HG02981 (cell line): ENCODE measurements around the gene C2orf92.

Experiments
- ATAC-seq: cut with Tn5 transposase; IDR thresholded peaks from one replicate; pipeline ENCODE4 v1.9.1; 2021; ENCODE audit warnings: mild to moderate bottlenecking, moderate library complexity; ENCODE audit not compliant: unreplicated experiment

The C2orf92 gene

DNA sequence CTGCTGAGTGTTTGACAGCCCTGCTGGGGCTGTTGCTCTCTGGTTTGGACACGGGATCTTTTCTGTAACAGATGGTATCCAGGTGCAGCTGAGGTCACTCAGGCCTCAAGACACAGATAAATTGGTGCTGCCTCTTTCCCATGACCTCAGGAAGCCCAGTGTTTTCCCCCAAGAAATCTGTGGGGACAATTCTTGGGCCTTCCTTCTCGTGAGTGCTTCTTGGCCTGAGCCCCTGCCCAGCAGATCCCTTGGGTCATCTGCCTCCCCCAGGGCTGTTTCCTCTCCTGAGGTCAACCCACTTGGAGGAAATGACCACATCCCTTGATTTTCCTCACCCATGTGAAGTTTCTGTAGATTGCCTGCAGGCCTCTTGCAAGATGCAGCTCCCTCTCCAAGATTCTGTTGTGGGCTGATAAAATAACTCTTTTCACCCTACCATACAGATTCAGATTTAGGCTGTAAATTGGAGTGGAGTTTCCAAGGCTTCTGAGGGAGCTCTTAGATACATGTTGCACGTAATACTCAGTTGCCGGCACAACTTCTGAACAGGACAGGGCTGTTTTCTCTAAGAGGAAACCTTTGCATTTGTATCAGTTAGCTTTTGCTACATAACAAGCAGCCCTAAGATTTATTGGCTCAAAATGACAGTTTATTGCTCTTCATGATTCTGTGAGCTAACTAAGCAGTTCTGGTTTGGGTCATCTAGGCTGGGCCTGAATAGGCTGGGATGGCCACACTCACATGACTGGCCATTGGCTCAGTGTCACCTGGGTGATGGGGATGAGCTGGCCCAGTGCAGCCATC is 57.0 kb downstream of the C2orf92 start:
- no peak for ATAC-seq

DNA sequence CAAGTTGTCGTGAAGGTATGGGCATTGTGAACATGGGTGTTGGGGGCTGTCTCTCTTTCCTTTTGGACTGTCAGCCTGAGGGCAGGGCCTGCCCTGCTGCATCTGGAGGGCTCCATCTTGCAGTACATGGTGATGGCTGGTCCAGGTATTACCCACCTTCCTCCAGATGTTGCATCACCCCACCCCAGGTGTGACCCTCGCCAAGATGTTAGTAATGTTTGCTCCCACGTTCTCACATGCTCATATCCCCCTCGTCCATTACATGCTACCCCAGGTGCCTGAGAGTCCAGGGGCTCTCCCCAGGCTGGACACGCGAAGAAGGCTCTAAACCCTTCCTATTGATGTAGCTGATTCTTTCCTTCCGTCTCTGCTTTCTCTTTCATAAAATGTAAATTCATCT is 57.8 kb downstream of the C2orf92 start:
- ATAC-seq, result no peak

DNA sequence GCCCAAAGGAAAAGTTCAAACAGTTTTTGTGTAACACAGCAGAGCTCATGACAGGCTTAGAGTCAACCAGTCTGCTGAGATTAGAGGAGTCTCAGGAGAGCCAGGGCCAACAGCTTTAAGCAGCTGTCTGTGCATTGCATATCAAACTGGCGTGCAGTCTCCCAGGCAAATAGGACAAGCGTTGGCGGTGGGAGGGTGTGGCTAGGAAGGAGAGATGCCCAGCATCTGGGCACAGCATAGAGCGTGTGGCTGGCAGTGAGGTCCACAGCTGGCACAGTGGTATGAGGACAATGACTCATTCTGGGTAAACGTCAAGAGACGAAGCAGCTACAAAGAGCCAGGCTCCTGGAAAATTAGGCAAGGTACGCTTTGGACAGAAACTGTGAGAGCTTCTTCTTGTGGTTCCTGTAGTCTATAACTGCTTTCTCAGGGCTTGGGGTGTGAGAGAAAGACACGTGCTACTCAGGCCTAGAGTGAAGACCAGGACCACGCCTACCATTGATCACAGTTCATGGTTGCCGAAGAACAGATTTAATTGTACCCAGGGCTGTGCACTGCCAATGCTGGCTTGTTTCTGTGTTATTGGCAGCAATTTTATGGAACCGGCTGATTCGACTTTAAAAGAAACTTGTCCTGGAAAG is 58.7 kb downstream of the C2orf92 start:
- ATAC-seq, result no peak

DNA sequence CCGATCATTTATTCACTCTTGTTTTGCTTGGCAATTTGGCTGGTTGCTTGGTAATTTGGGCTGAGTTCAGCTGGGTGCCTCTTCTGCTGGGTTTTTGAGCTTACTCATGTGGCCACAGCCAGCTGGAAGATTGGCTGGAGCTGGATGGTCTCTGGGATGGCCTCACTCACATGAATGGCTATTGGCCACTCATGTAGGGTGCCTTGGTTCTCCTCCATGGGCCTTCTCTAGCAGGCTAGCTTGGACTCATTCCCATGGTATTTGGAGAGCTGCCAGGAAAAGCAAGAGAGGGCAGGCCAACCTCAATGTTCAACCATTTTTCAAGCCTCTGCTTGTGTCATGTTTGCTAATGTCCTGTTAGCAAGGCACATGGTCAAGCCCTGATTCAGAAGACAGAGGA is 60.7 kb downstream of the C2orf92 start:
- no peak for ATAC-seq

DNA sequence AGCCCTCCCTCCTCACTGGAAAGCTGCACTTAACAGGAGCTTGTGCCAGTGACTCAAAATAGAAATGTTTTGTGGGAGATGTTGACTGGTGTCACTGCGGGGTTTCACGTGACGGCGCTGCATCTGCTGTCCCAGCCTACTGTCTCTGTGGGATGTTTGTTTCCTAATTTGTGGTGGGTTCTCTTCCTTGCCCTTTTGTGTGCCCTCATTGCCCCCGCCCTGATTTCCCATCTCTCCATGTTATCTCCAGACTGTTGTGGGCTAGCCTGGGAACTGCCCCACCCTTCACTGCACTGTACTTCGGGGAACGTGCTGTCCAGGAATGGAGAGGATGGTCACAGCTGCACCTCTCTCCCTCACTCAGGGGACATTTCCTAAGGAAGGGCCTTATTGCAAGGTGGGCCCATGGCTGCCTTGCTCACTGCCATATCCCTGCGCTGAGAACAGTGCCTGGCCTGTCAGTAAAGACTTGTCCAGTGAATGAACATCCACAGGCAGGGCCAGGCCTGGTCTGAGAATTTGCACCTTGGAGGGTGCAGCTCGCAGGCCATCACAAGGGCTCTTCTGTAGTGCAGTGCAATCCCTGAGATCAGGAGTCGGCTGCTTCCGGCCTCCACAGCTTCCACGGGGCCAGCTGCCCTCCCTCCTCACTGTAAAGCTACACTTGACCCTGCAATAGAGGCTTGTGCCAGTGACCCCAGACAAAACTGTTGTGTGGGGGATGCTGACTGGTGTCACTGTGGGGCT is 61.9 kb downstream of the C2orf92 start:
- no peak for ATAC-seq

DNA sequence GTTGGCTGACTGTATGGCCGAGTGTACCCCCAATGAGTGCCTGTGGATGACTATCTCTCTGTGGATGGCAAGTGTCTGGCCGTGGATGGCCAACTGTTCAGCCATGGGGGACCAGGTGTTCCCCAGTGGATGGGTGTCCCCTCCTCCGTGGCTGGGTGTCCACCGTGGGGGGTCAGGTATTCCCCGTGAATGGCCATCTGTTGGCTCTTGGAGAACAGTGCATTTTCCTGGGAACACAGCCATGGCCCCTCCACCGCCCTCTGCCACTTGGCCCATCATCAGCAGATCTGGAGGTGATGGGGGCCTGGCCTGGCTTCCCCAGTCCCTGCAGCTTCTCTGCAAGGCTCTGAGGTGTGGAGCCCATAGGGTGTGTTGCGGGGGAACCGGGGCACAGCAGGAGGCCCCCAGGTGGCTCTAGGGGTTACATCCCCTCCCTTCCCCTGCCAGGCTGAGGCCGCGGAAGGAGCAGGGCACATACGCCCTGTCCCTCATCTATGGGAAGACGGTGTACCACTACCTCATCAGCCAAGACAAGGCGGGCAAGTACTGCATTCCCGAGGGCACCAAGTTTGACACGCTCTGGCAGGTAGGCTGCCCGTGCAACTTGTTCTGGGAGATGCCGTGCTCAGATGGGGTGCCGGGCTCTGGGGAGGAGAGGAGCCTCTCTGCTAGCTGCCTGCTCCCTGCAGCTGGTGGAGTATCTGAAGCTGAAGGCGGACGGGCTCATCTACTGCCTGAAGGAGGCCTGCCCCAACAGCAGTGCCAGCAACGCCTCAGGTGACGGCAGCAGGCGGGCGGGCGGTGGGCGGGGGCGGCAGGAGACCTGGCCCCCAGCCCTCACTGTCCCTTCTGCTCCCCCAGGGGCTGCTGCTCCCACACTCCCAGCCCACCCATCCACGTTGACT is 63.2 kb downstream of the C2orf92 start:
- no peak for ATAC-seq

- no peak for ATAC-seq
Observed at GRCh38 chr2:97733341-97734035, 64.0 kb downstream of the C2orf92 start.

DNA sequence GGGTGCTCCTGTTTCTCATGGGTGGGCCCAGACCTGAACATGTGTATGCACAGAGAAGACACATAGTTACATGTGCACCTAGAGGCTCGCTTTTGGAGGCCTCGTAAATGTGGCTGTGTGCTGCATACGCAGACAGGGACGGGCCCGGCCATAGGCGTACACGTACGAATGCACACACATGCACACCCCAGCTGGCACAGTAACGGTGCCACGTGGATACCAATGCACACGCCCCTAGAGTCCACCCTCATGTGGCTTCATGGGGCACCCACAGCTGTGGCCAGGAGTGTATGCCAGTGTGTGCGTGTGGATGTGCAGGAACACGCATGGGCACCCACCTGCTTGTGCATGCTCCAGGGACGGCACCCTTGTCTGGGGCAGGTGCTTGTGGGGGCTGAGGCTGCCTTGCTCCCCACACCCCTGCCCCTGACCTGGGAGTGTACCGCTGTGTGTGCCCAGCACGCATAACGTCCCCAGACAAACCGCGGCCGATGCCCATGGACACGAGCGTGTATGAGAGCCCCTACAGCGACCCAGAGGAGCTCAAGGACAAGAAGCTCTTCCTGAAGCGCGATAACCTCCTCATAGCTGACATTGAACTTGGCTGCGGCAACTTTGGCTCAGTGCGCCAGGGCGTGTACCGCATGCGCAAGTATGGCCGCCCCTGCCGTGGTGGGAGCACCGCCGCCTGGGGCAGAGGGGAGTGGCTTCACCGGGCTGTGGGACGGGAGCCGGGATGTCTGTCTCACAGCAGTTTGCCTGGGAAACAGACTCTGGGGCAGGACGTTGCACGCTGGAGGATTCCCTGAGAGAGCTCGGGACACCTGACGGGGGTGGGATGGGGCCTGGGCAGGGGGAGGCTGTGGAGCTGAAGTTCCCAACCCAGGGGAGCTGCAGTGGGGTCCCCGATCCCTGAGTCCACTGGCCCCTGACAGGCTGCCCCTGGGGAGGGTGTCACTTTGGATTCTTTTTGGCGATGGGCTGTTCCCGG is 64.8 kb downstream of the C2orf92 start:
- no peak for ATAC-seq

- no peak for ATAC-seq
Observed at GRCh38 chr2:97735161-97735561, 65.6 kb downstream of the C2orf92 start.

GRCh38 chr2:97736185-97736584 is 66.7 kb downstream of the C2orf92 start:
- no peak for ATAC-seq

GRCh38 chr2:97736608-97737330 is 67.3 kb downstream of the C2orf92 start:
- no peak for ATAC-seq

GRCh38 chr2:97737421-97738178 is 68.1 kb downstream of the C2orf92 start:
- no peak for ATAC-seq

DNA sequence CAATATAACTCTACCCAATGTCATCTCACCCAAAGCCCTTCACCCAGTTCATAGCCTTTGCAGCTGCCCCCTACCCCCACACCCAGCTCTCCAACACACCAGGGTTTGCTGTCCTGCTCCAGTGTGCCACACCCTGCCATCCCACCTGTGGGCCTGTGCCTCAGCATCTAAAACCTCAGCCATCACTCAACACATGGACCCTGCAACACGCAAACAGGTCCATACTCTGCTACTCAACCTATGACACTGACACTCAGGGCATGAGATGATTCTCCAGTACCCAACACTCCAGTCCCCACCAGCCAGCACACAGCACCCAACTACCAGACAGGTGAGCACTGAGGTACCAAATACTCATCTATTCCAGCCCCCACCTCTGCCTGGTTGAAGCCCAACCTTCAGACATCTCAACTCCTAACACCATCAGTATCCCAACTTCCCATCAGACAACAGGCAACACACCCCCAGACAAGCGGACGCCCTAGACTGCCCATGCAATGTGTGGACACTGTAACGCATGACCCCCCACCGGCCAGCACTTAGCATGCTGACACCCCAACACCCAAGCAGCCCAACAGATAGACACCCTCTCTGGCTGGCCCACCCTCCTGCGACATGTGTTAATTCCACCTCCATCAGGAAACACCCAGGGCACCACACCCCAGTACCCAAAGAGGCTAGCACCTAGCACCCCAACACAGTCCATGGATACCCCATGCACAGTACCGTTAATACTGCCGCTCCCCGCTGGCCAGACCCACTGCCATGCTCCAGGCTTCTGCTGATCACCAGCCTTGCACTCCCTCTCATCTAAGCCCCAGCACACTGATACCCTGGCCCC is 68.9 kb downstream of the C2orf92 start:
- no peak for ATAC-seq

- ATAC-seq, result no peak
Observed at GRCh38 chr2:97739020-97739892, 69.7 kb downstream of the C2orf92 start.

- no peak for ATAC-seq
Observed at GRCh38 chr2:97739893-97740245, 70.4 kb downstream of the C2orf92 start.
